T-cell (primary cell): ENCODE measurements around the gene CEP85L. TPM values are rescaled to one million over a fixed set of nuclear protein-coding genes. Genes with fewer than 3 reads are reported as not detected.

ENCODE experiments used
- ATAC-seq, 4 experiments: fragments of 200-7000 bp in 3 of 4; fragments of 150-1000 bp in 1 of 4; cut with Tn5 transposase; replicated peaks in 1 of 4; 1 replicate in 3 of 4; 2 replicates in 1 of 4; pipeline ENCODE4 v1.10.0; 2021; ENCODE audit warnings: moderate library complexity in 3 of 4, mild to moderate bottlenecking in 2 of 4, moderate number of reproducible peaks in 1 of 4
- CTCF ChIA-PET, 2 donors: fragments of 300-600 bp; sonication (Branson Sonifier 250); formaldehyde crosslinking; loops; one replicate each; lab custom pipeline; 2022; ENCODE audit warnings: antibody characterized with exemption in 2 of 2; lab: Charles Lee
- POLR2A ChIA-PET, 2 donors: fragments of 300-600 bp; sonication (Branson Sonifier 250); formaldehyde crosslinking; loops; one replicate each; lab custom pipeline; 2022; ENCODE audit warnings: antibody characterized with exemption in 2 of 2; lab: Charles Lee
- DNase-seq, 35 experiments: peaks; one replicate each; pipeline versions ENCODE4 v3.0.0 to v3.0.0-alpha.2; 2013 to 2023
- H3K27ac ChIP-seq: one replicate; pipeline ENCODE4 v1.5.1; 2013; ENCODE audit warnings: low read length
- H3K27me3 ChIP-seq, 2 experiments: replicated peaks in 1 of 2; 1 replicate in 1 of 2; 2 replicates in 1 of 2; pipeline versions ENCODE4 v1.6.1 to v1.7.0; 2013; ENCODE audit warnings: low read length in 1 of 2, mixed read lengths in 1 of 2; ENCODE audit not compliant: control insufficient read depth in 2 of 2, insufficient read depth in 2 of 2; ENCODE audit errors: extremely low read depth in 1 of 2
- H3K36me3 ChIP-seq, 2 donors: 1 replicate in 1 of 2; 2 replicates in 1 of 2; pipeline versions ENCODE4 v1.6.1 to v1.7.0; 2013; ENCODE audit warnings: low read length in 1 of 2; ENCODE audit not compliant: control insufficient read depth in 2 of 2, insufficient read depth in 1 of 2; ENCODE audit errors: extremely low read depth in 1 of 2
- H3K4me1 ChIP-seq, 2 experiments: 1 replicate in 1 of 2; 2 replicates in 1 of 2; pipeline versions ENCODE4 v1.6.1 to v1.7.0; 2013; ENCODE audit warnings: low read length in 2 of 2, mixed read lengths in 1 of 2; ENCODE audit not compliant: insufficient read depth in 2 of 2, control insufficient read depth in 1 of 2; ENCODE audit errors: extremely low read depth in 1 of 2
- H3K4me3 ChIP-seq, 2 donors: 1 replicate in 1 of 2; 2 replicates in 1 of 2; pipeline versions ENCODE4 v1.5.1 to v1.7.0; 2013; ENCODE audit warnings: mild to moderate bottlenecking in 2 of 2, low read length in 1 of 2, moderate library complexity in 1 of 2; ENCODE audit not compliant: control insufficient read depth in 1 of 2; ENCODE audit errors: extremely low read depth in 1 of 2
- H3K9me3 ChIP-seq: 2 replicates; pipeline ENCODE4 v1.7.0; 2013
- H3K27ac Mint-ChIP-seq, 2 donors: one replicate each; pipeline ENCODE4 v1.8.0; 2020 to 2021; ENCODE audit warnings: mild to moderate bottlenecking in 2 of 2, mixed read lengths in 2 of 2
- H3K27me3 Mint-ChIP-seq, 2 donors: one replicate each; pipeline ENCODE4 v1.8.0; 2021 to 2022; ENCODE audit warnings: mixed read lengths in 2 of 2
- H3K36me3 Mint-ChIP-seq: one replicate; pipeline ENCODE4 v1.8.0; 2021; ENCODE audit warnings: mixed read lengths
- H3K4me1 Mint-ChIP-seq, 3 donors: one replicate each; pipeline ENCODE4 v1.8.0; 2020 to 2022; ENCODE audit warnings: mixed read lengths in 3 of 3, mild to moderate bottlenecking in 1 of 3
- H3K4me3 Mint-ChIP-seq, 3 donors: one replicate each; pipeline ENCODE4 v1.8.0; 2020 to 2022; ENCODE audit warnings: mild to moderate bottlenecking in 3 of 3, mixed read lengths in 3 of 3, moderate library complexity in 3 of 3
- H3K9me3 Mint-ChIP-seq, 3 donors: one replicate each; pipeline ENCODE4 v1.8.0; 2020 to 2022; ENCODE audit warnings: mixed read lengths in 3 of 3
- WGBS: methylation state at CpG from one replicate; pipeline ENCODE4 v1.1.5; 2013; ENCODE audit warnings: missing lambda C conversion rate; ENCODE audit not compliant: insufficient coverage; 5-methylcytosine and 5-hydroxymethylcytosine counted together
- total RNA-seq, 35 experiments: library from RNA in 6 of 35; stranded (reverse) in 6 of 35; fragments of 120-200 nt in 1 of 35; gene quantifications; one replicate each; pipeline versions ENCODE4 v1.2.1 to v1.2.4 and lab custom pipeline; 2013 to 2026

Gene CEP85L
- total RNA-seq, 5 donors from 2014 or later (not counting 1 experiment from before 2014, with no cell fraction given), result 49.7 to 101 (median 53.5) TPM

DNA sequence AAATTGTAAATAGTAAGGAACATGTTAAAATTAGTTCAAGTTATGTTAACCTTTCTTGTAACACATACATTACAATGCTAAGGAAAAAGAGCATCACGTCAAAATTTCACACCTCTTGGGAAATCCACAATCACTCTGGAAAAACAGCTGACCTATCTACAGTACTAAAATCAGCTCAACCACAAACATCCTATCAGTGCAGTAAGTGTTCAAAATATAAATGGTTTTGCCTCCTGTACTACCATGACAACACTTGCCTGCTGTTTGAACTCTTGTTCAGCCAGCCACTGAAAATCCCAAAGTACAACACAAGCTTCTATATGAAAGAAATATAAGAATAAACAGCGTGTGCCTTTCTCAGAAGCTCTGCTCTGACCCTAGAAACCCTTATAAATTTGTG is 186.8 kb downstream of the CEP85L start:
- Mint-ChIP-seq H3K9me3 (no peaks in the 10 kb centered on the region), H3K27me3 (no peaks in the 10 kb centered on the region), H3K27ac (no peak overlapping the region), H3K4me3 (no peak overlapping the region), H3K4me1 (no peaks in the 10 kb centered on the region), H3K36me3 (peaks cover 62% of the 10 kb centered on the region)
- peaks cover 3 to 53% of the 10 kb centered on the region in 2 donors for H3K36me3 ChIP-seq
- H3K4me3 ChIP-seq, result no peak overlapping the region
- no peaks in the 10 kb centered on the region for H3K4me1 ChIP-seq
- no peaks in the 10 kb centered on the region for H3K27me3 ChIP-seq
- H3K27ac ChIP-seq, result no peak overlapping the region
- no peak for ATAC-seq
- POLR2A ChIA-PET, result no interaction called here
- WGBS, result no CpG with 5 or more reads among the region's 2 CpGs
- no peaks in the 10 kb centered on the region for H3K9me3 ChIP-seq
- no peak for DNase-seq
- CTCF ChIA-PET, result no interaction called here

DNA sequence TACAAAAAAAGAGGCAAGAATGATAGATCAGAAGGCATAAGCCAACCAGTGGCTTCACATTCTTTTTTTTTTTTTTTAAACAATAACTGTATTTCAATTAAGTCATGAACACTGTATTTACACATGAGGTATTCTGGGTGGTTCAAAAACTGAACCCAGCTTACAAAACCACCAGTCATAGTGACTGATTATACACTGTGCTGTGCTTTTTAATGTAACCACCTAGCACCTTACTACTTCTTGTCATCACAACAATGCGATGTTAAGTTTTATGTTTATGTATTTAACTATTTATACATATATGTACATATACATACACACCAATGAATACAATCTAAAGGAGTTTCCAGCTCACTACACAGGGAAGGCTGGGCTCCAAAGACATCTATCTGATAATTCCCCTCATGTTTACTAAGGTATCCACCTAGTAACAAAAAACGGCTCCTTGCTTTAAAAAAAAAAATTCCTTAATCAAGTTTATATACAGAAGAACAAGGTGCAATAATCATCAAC is 190.4 kb downstream of the CEP85L start:
- CTCF ChIA-PET, result no interaction called here

GRCh38 chr6:118456982-118457381 is 194.4 kb downstream of the CEP85L start:
- H3K27ac ChIP-seq, result no peak overlapping the region
- H3K27me3 Mint-ChIP-seq, result no peaks in the 10 kb centered on the region
- whole genome bisulfite sequencing, result no CpG with 5 or more reads among the region's 1 CpG
- H3K27ac Mint-ChIP-seq, result no peak overlapping the region
- no peak overlapping the region for H3K4me3 Mint-ChIP-seq
- H3K36me3 ChIP-seq, result peaks cover 0 to 2% of the 10 kb centered on the region in 2 donors
- ChIA-PET CTCF (no interaction called here), POLR2A (no interaction called here)
- no peaks in the 10 kb centered on the region for H3K4me1 Mint-ChIP-seq
- ATAC-seq, result no peak
- DNase-seq, result no peak
- no peak overlapping the region for H3K4me3 ChIP-seq
- peaks cover 5% of the 10 kb centered on the region for H3K36me3 Mint-ChIP-seq
- H3K4me1 ChIP-seq, result no peaks in the 10 kb centered on the region
- H3K27me3 ChIP-seq, result no peaks in the 10 kb centered on the region
- peaks cover 17 to 37% (median 20%) of the 10 kb centered on the region in 3 donors for H3K9me3 Mint-ChIP-seq
- peaks cover 9% of the 10 kb centered on the region for H3K9me3 ChIP-seq

More for the DNA sequence above, 190.4 kb downstream of the CEP85L start:
- ATAC-seq, result no peak
- H3K27ac Mint-ChIP-seq, result no peak overlapping the region
- no peaks in the 10 kb centered on the region for H3K4me1 ChIP-seq
- no peaks in the 10 kb centered on the region for H3K27me3 Mint-ChIP-seq
- H3K36me3 ChIP-seq, result peaks cover 0 to 17% of the 10 kb centered on the region in 2 donors
- H3K36me3 Mint-ChIP-seq, result peaks cover 31% of the 10 kb centered on the region
- DNase-seq, result no peak
- WGBS, result no CpG with 5 or more reads among the region's 2 CpGs
- peaks cover 0 to 13% (median 0%) of the 10 kb centered on the region in 3 donors for H3K9me3 Mint-ChIP-seq
- POLR2A ChIA-PET, result interaction anchor here in 1 of 2 donors (0.7 kb wide), 1 partner anchor 101 kb away, joined by 7 read pairs; no protein-coding TSS in a partner anchor
- no peaks in the 10 kb centered on the region for H3K9me3 ChIP-seq
- no peak overlapping the region for H3K4me3 ChIP-seq
- no peaks in the 10 kb centered on the region for H3K27me3 ChIP-seq
- no peaks in the 10 kb centered on the region for H3K4me1 Mint-ChIP-seq
- no peak overlapping the region for H3K4me3 Mint-ChIP-seq
- no peak overlapping the region for H3K27ac ChIP-seq

GRCh38 chr6:118451839-118452238 is 199.6 kb downstream of the CEP85L start:
- Mint-ChIP-seq H3K36me3 (peaks cover 12% of the 10 kb centered on the region), H3K4me1 (no peaks in the 10 kb centered on the region), H3K4me3 (no peak overlapping the region)

GRCh38 chr6:118444796-118445195 is 206.6 kb downstream of the CEP85L start:
- CTCF ChIA-PET, result no interaction called here
- no peak overlapping the region for H3K4me3 Mint-ChIP-seq
- peaks cover 38 to 60% (median 55%) of the 10 kb centered on the region in 3 donors for H3K9me3 Mint-ChIP-seq

More at GRCh38 chr6:118451839-118452238, 199.6 kb downstream of the CEP85L start:
- Mint-ChIP-seq H3K27me3 (no peaks in the 10 kb centered on the region), H3K9me3 (peaks cover 38 to 63% (median 43%) of the 10 kb centered on the region in 3 donors), H3K27ac (no peak overlapping the region)
- Histone ChIP-seq H3K27me3 (no peaks in the 10 kb centered on the region), H3K4me1 (no peaks in the 10 kb centered on the region), H3K27ac (no peak overlapping the region), H3K36me3 (no peaks in the 10 kb centered on the region), H3K4me3 (no peak overlapping the region), H3K9me3 (peaks cover 14% of the 10 kb centered on the region)
- ChIA-PET CTCF (no interaction called here), POLR2A (no interaction called here)
- ATAC-seq, result no peak
- DNase-seq, result no peak

GRCh38 chr6:118436482-118436881 is 214.9 kb downstream of the CEP85L start:
- H3K36me3 Mint-ChIP-seq, result peaks cover 22% of the 10 kb centered on the region
- no peak overlapping the region for H3K4me3 Mint-ChIP-seq
- peaks cover 16 to 67% (median 45%) of the 10 kb centered on the region in 3 donors for H3K9me3 Mint-ChIP-seq
- no peaks in the 10 kb centered on the region for H3K4me1 Mint-ChIP-seq
- Histone ChIP-seq H3K27me3 (no peaks in the 10 kb centered on the region), H3K4me3 (no peak overlapping the region), H3K36me3 (no peaks in the 10 kb centered on the region), H3K27ac (no peak overlapping the region), H3K4me1 (no peaks in the 10 kb centered on the region), H3K9me3 (peaks cover 3% of the 10 kb centered on the region)
- no peak overlapping the region for H3K27ac Mint-ChIP-seq
- WGBS, result no CpG with 5 or more reads among the region's 3 CpGs
- ChIA-PET CTCF (no interaction called here), POLR2A (interaction anchor here in 1 of 2 donors (0.6 kb wide), 1 partner anchor 374 kb away, joined by 4 read pairs; no protein-coding TSS in a partner anchor)
- no peak for DNase-seq
- no peaks in the 10 kb centered on the region for H3K27me3 Mint-ChIP-seq
- no peak for ATAC-seq

More at GRCh38 chr6:118444796-118445195, 206.6 kb downstream of the CEP85L start:
- H3K27ac ChIP-seq, result no peak overlapping the region
- Mint-ChIP-seq H3K4me1 (no peaks in the 10 kb centered on the region), H3K36me3 (peaks cover 31% of the 10 kb centered on the region), H3K27me3 (no peaks in the 10 kb centered on the region), H3K27ac (no peak overlapping the region)
- H3K4me1 ChIP-seq, result no peaks in the 10 kb centered on the region
- ATAC-seq (no peak), DNase-seq (no peak)
- peaks cover 0 to 4% of the 10 kb centered on the region in 2 donors for H3K36me3 ChIP-seq
- WGBS, result 100% methylated on average over 1 of the region's 1 CpG
- no peaks in the 10 kb centered on the region for H3K27me3 ChIP-seq
- H3K4me3 ChIP-seq, result no peak overlapping the region
- POLR2A ChIA-PET, result no interaction called here
- peaks cover 6% of the 10 kb centered on the region for H3K9me3 ChIP-seq
